Measurements from ENCODE around the gene SPATA20. TPM values are rescaled to one million over a fixed set of nuclear protein-coding genes. Genes with fewer than 3 reads are reported as not detected.

Gene SPATA20
- total RNA-seq, 1 experiment from 2014 or later, result 11.1 TPM

DNA sequence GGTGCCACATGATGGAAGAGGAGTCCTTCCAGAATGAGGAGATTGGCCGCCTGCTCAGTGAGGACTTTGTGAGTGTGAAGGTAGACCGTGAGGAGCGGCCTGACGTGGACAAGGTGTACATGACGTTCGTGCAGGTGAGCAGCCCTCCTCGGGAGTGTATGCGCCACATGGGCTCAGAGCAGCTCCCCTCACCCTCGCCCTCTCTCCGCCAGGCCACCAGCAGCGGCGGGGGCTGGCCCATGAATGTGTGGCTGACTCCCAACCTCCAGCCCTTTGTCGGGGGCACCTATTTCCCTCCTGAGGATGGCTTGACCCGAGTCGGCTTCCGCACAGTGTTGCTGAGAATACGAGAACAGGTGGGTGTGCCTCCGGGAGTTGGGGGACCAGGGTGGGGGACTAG, 1.9 kb downstream of the SPATA20 start:
- H3K4me1 ChIP-seq (ENCODE audit: insufficient read depth, low read length, poor library complexity, severe bottlenecking), result peaks cover 5% of the 10 kb centered on the region
- ChIA-PET POLR2A (ENCODE audit: low non-redundant PET) (no interaction called here), CTCF (no interaction called here)
- H3K27me3 ChIP-seq (replicated peaks; ENCODE audit: insufficient read depth, low read depth, low read length, poor library complexity), result no peaks in the 10 kb centered on the region
- no peaks in the 10 kb centered on the region for H3K36me3 ChIP-seq (ENCODE audit: insufficient read depth, low read length, poor library complexity, severe bottlenecking)
- BruUV-seq (replicated peaks), result no TSS peak
- no peaks in the 10 kb centered on the region for H3K9me3 ChIP-seq (ENCODE audit: low read depth, low read length, poor library complexity, severe bottlenecking)
- DNase-seq (ENCODE audit: low spot score), result no peak
- no peak overlapping the region for H3K4me3 ChIP-seq (ENCODE audit: low read depth, low read length, poor library complexity, severe bottlenecking)
- intact Hi-C loops (cut with micrococcal nuclease; ENCODE audit: unreplicated experiment), result loop anchor here (5.0 to 10.0 kb wide), 2 partner anchors 236 to 408 kb away; no protein-coding TSS in a partner anchor
- no peak overlapping the region for H3K27ac ChIP-seq (ENCODE audit: low read depth, low read length, poor library complexity, severe bottlenecking)
- TF ChIP-seq, protein P1, sequence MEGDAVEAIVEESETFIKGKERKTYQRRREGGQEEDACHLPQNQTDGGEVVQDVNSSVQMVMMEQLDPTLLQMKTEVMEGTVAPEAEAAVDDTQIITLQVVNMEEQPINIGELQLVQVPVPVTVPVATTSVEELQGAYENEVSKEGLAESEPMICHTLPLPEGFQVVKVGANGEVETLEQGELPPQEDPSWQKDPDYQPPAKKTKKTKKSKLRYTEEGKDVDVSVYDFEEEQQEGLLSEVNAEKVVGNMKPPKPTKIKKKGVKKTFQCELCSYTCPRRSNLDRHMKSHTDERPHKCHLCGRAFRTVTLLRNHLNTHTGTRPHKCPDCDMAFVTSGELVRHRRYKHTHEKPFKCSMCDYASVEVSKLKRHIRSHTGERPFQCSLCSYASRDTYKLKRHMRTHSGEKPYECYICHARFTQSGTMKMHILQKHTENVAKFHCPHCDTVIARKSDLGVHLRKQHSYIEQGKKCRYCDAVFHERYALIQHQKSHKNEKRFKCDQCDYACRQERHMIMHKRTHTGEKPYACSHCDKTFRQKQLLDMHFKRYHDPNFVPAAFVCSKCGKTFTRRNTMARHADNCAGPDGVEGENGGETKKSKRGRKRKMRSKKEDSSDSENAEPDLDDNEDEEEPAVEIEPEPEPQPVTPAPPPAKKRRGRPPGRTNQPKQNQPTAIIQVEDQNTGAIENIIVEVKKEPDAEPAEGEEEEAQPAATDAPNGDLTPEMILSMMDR (conservative IDR thresholded peaks at IDR 0.05; ENCODE audit: low read depth, low read length), result no peak
- no peak for TF ChIP-seq EZH2 (IDR thresholded peaks at IDR 0.05; ENCODE audit: borderline replicate concordance, low read depth, low read length, poor library complexity, severe bottlenecking)

DNA sequence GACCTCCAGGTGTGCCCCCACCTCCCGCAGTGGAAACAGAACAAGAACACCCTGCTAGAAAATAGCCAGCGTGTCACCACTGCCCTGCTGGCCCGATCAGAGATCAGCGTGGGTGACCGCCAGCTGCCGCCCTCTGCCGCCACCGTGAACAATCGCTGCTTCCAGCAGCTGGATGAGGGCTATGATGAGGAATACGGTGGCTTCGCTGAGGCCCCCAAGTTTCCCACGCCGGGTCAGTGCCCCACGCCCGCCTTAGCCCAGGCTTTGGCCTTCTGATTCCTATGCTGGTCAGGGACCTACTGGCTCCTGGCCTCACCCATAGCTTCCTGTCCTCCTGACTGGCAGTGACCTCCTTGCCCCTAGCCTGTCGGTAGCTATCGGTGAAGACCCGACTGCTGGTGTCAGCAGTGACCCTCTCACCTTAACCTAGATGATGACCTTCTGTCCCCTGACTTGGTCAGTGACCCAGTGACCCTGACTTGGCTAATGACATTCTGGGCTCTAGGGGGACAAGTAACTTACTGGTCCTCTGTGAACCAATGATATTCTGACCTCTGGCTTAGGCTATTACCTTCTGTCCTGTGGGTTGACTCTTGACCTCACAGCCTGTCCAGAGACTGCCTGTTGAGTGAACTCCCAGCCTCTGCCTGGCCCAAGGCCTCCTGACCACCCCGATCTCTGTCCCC, 2.4 kb downstream of the SPATA20 start:
- Histone ChIP-seq H3K4me3 (ENCODE audit: low read depth, low read length, poor library complexity, severe bottlenecking) (no peak overlapping the region), H3K27ac (ENCODE audit: low read depth, low read length, poor library complexity, severe bottlenecking) (no peak overlapping the region), H3K9me3 (ENCODE audit: low read depth, low read length, poor library complexity, severe bottlenecking) (no peaks in the 10 kb centered on the region), H3K27me3 (replicated peaks; ENCODE audit: insufficient read depth, low read depth, low read length, poor library complexity) (no peaks in the 10 kb centered on the region), H3K36me3 (ENCODE audit: insufficient read depth, low read length, poor library complexity, severe bottlenecking) (no peaks in the 10 kb centered on the region), H3K4me1 (ENCODE audit: insufficient read depth, low read length, poor library complexity, severe bottlenecking) (peaks cover 5% of the 10 kb centered on the region)
- ChIA-PET CTCF (interaction anchor here (1.2 kb wide), 1 partner anchor 156 kb away, joined by 4 read pairs; no protein-coding TSS in a partner anchor), POLR2A (ENCODE audit: low non-redundant PET) (no interaction called here)
- TF ChIP-seq EZH2 (IDR thresholded peaks at IDR 0.05; ENCODE audit: borderline replicate concordance, low read depth, low read length, poor library complexity, severe bottlenecking), result no peak
- intact Hi-C loops (cut with micrococcal nuclease; ENCODE audit: unreplicated experiment), result loop anchor here (5.0 to 10.0 kb wide), 2 partner anchors 235 to 408 kb away; no protein-coding TSS in a partner anchor
- DNase-seq (ENCODE audit: low spot score), result no peak
- BruUV-seq (replicated peaks), result no TSS peak

DNA sequence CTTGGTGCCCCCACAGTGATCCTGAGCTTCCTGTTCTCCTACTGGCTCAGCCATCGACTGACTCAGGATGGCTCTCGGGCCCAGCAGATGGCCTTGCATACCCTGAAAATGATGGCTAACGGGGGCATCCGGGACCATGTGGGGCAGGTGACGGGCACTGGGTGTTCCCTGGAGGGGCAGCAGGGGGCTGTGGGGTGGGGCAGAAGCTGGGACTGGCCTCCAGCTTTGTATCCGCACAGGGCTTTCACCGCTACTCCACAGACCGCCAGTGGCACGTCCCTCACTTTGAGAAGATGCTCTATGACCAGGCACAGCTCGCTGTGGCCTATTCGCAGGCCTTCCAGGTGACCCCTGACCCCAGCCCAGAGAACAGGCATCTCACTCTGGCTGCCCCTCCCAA, 3.0 kb downstream of the SPATA20 start:
- TF ChIP-seq, protein P1 (conservative IDR thresholded peaks at IDR 0.05; ENCODE audit: low read depth, low read length), result no peak
- TF ChIP-seq EZH2 (IDR thresholded peaks at IDR 0.05; ENCODE audit: borderline replicate concordance, low read depth, low read length, poor library complexity, severe bottlenecking), result no peak
- ChIA-PET CTCF (interaction anchor here (1.1 to 1.2 kb wide), 2 partner anchors 10 to 155 kb away, joined by 4 read pairs; partner anchors contain the start of gene CACNA1G), POLR2A (ENCODE audit: low non-redundant PET) (no interaction called here)
- no peaks in the 10 kb centered on the region for H3K27me3 ChIP-seq (replicated peaks; ENCODE audit: insufficient read depth, low read depth, low read length, poor library complexity)
- H3K4me3 ChIP-seq (ENCODE audit: low read depth, low read length, poor library complexity, severe bottlenecking), result no peak overlapping the region
- intact Hi-C loops (cut with micrococcal nuclease; ENCODE audit: unreplicated experiment), result loop anchor here (2.0 to 10.0 kb wide), 3 partner anchors 145 to 407 kb away; no protein-coding TSS in a partner anchor
- H3K36me3 ChIP-seq (ENCODE audit: insufficient read depth, low read length, poor library complexity, severe bottlenecking), result no peaks in the 10 kb centered on the region
- H3K27ac ChIP-seq (ENCODE audit: low read depth, low read length, poor library complexity, severe bottlenecking), result no peak overlapping the region
- BruUV-seq (replicated peaks), result no TSS peak
- no peaks in the 10 kb centered on the region for H3K9me3 ChIP-seq (ENCODE audit: low read depth, low read length, poor library complexity, severe bottlenecking)
- no peak for DNase-seq (ENCODE audit: low spot score)
- H3K4me1 ChIP-seq (ENCODE audit: insufficient read depth, low read length, poor library complexity, severe bottlenecking), result peaks cover 5% of the 10 kb centered on the region

Data from A673 (cell line).